Measurements from ENCODE around the gene SYPL1.

The SYPL1 gene

GRCh38 chr7:106121189-106121810 is 9.2 kb upstream of the SYPL1 start:
- DNase-seq = peak in 1 of 2 experiments; percentile 6

- no peak for DNase-seq
Observed at GRCh38 chr7:106120500-106120899, 8.4 kb upstream of the SYPL1 start.

GRCh38 chr7:106119719-106120118 is 7.6 kb upstream of the SYPL1 start:
- DNase-seq = no peak

GRCh38 chr7:106117786-106118544 is 5.9 kb upstream of the SYPL1 start:
- no peak for DNase-seq

GRCh38 chr7:106116161-106116704 is 4.1 kb upstream of the SYPL1 start:
- no peak for DNase-seq

GRCh38 chr7:106114716-106115383 is 2.7 kb upstream of the SYPL1 start:
- DNase-seq = no peak

GRCh38 chr7:106112972-106113421 is 885 bp upstream of the SYPL1 start:
- DNase-seq = no peak

GRCh38 chr7:106111655-106112117 is 426 bp downstream of the SYPL1 start:
- peak; percentile 35 to 43 for DNase-seq

- DNase-seq = peak in 1 of 2 experiments; percentile 35
Observed at GRCh38 chr7:106110885-106111654, 1.0 kb downstream of the SYPL1 start.

GRCh38 chr7:106110238-106110560 is 1.9 kb downstream of the SYPL1 start:
- peak; percentile 7 to 27 for DNase-seq

- DNase-seq = peak in 1 of 2 experiments; percentile 6
Observed at GRCh38 chr7:106109521-106110237, 2.4 kb downstream of the SYPL1 start.

GRCh38 chr7:106108991-106109390 is 3.1 kb downstream of the SYPL1 start:
- DNase-seq = peak in 1 of 2 experiments; percentile 21

- DNase-seq = no peak
Observed at GRCh38 chr7:106104721-106105260, 7.3 kb downstream of the SYPL1 start.

GRCh38 chr7:106102387-106102966 is 9.6 kb downstream of the SYPL1 start:
- no peak for DNase-seq

GRCh38 chr7:106101726-106102125 is 10.4 kb downstream of the SYPL1 start:
- DNase-seq = no peak

- DNase-seq = no peak
Observed at GRCh38 chr7:106100863-106101629, 11.1 kb downstream of the SYPL1 start.

- no peak for DNase-seq
Observed at GRCh38 chr7:106099539-106099938, 12.6 kb downstream of the SYPL1 start.

GRCh38 chr7:106098889-106099288 is 13.2 kb downstream of the SYPL1 start:
- no peak for DNase-seq

GRCh38 chr7:106095634-106096033 is 16.5 kb downstream of the SYPL1 start:
- DNase-seq = no peak

- no peak for DNase-seq
Observed at GRCh38 chr7:106094780-106095179, 17.3 kb downstream of the SYPL1 start.

- DNase-seq = no peak
Observed at GRCh38 chr7:106092204-106092603, 19.9 kb downstream of the SYPL1 start.
